ENCODE measurements around the gene TRIM26.

DNA sequence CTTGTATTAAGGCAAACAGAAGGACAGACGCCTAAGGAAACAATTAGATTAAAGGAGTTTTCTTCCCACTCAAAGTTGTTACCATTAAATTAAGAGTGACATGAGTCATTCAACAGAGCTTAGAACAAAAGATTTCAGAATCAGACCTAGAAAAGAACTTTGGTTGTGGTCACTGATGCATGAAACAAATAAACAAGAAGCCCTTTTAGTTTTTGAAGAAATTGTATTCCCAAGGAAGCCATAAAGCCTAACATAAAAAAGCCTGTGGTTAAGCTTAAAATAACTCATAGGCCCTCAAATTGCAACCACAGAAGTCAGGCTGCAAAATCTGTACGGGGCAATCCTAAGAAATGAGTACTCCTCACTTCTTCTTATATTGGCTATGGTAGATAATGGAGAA is 17.9 kb upstream of the TRIM26 start:
- no peak for TF ChIP-seq CTCF (IDR thresholded peaks at IDR 0.05)
- TF ChIP-seq POLR2A (IDR thresholded peaks at IDR 0.05): no peak
